ENCODE measurements around the gene VWA5B2.
A peak's percentile ranks its signal among the peaks of the same experiment; 100 is the strongest.

The VWA5B2 gene

GRCh38 chr3:184248454-184249411 lies 19.3 kb downstream of the VWA5B2 start, which contains the start of gene ALG3 (continued):
- TF ChIP-seq ZNF132 (tag by site-specific recombination; IDR thresholded peaks at IDR 0.05; ENCODE audit: borderline replicate concordance), result no peak
- peak; percentile 70; the same call in 1 of the 2 replicates for TF ChIP-seq ZNF610 (tag by site-specific recombination; IDR thresholded peaks at IDR 0.05; ENCODE audit: borderline replicate concordance)
- no peak for TF ChIP-seq ZNF10 (tag by site-specific recombination; IDR thresholded peaks at IDR 0.05)
- TF ChIP-seq ZNF266 (tag by site-specific recombination; IDR thresholded peaks at IDR 0.05; ENCODE audit: low read depth), result no peak
- TF ChIP-seq ZNF174 (tag by site-specific recombination; IDR thresholded peaks at IDR 0.05), result no peak
- peak; percentile 85; the same call in 1 of the 2 replicates for TF ChIP-seq ZNF639 (tag by site-specific recombination; IDR thresholded peaks at IDR 0.05)
- TF ChIP-seq ZFHX2 (tag by site-specific recombination; conservative IDR thresholded peaks at IDR 0.05), result peak; percentile 79
- no peak for TF ChIP-seq ZNF211 (tag by site-specific recombination; IDR thresholded peaks at IDR 0.05; ENCODE audit: low read depth)
- no peak for TF ChIP-seq ZNF175 (tag by site-specific recombination; IDR thresholded peaks at IDR 0.05)
- TF ChIP-seq ZXDB (tag by site-specific recombination; IDR thresholded peaks at IDR 0.05), result peak; percentile 77
- TF ChIP-seq FEZF1 (tag by site-specific recombination; IDR thresholded peaks at IDR 0.05), result no peak
- 0 out of 2 replicates have a peak, but pooled peaks have one; percentile 26 for TF ChIP-seq ZNF518A (tag by site-specific recombination; conservative IDR thresholded peaks at IDR 0.05; ENCODE audit: low read depth)
- peak; percentile 86; the same call in 1 of the 2 replicates for TF ChIP-seq KLF17 (tag by site-specific recombination; IDR thresholded peaks at IDR 0.05)
- peak; percentile 38; the same call in 1 of the 2 replicates for TF ChIP-seq ZNF449 (tag by site-specific recombination; IDR thresholded peaks at IDR 0.05)
- TF ChIP-seq GLI4 (tag by site-specific recombination; IDR thresholded peaks at IDR 0.05), result 0 out of 2 replicates have a peak, but pooled peaks have one; percentile 3
- TF ChIP-seq ZNF664 (tag by site-specific recombination; IDR thresholded peaks at IDR 0.05), result no peak
- TF ChIP-seq KLF10 (tag by site-specific recombination; IDR thresholded peaks at IDR 0.05), result no peak; the same call in 1 of the 2 replicates
- no peak for TF ChIP-seq ZNF214 (tag by site-specific recombination; IDR thresholded peaks at IDR 0.05; ENCODE audit: borderline replicate concordance)
- 0 out of 2 replicates have a peak, but pooled peaks have one; percentile 21 for TF ChIP-seq KLF1 (tag by site-specific recombination; IDR thresholded peaks at IDR 0.05)
- TF ChIP-seq MEIS1 (CRISPR knock-in tag; IDR thresholded peaks at IDR 0.05; ENCODE audit: borderline replicate concordance), result no peak
- TF ChIP-seq ZNF302 (tag by site-specific recombination; IDR thresholded peaks at IDR 0.05; ENCODE audit: low read depth), result no peak
- no peak for TF ChIP-seq ZNF140 (tag by site-specific recombination; IDR thresholded peaks at IDR 0.05)
- TF ChIP-seq ZNF776 (tag by site-specific recombination; IDR thresholded peaks at IDR 0.05; ENCODE audit: borderline replicate concordance), result no peak
- no peak for TF ChIP-seq ZNF23 (tag by site-specific recombination; IDR thresholded peaks at IDR 0.05; ENCODE audit: borderline replicate concordance)
- no peak for TF ChIP-seq ZNF37A (tag by site-specific recombination; IDR thresholded peaks at IDR 0.05)
- TF ChIP-seq ZNF629 (tag by site-specific recombination; IDR thresholded peaks at IDR 0.05), result 0 out of 2 replicates have a peak, but pooled peaks have one; percentile 42
- no peak for TF ChIP-seq ATF2 (tag by site-specific recombination; IDR thresholded peaks at IDR 0.05; ENCODE audit: low read depth)
- no peak for TF ChIP-seq MZF1 (tag by site-specific recombination; IDR thresholded peaks at IDR 0.05; ENCODE audit: borderline replicate concordance)

Measured in HEK293 (cell line).